Heart left ventricle (tissue), 16 donors: Measurements from ENCODE around the gene ABCD1. TPM values are rescaled to one million over a fixed set of nuclear protein-coding genes. Genes with fewer than 3 reads are reported as not detected.
"Not testable (repeated sequence)": the region's sequence is repeated elsewhere in the genome, so short reads cannot be mapped to it uniquely, and the experiment has no call there.

Experiments used
- ATAC-seq, 4 donors: fragments of 200-7000 bp; cut with Tn5 transposase; one replicate each; pipeline ENCODE4 v1.9.1; 2020 to 2022; ENCODE audit warnings: moderate library complexity in 4 of 4, mild to moderate bottlenecking in 3 of 4, moderate number of reproducible peaks in 1 of 4
- DNase-seq, 5 donors: peaks; one replicate each; pipeline ENCODE4 v3.0.0-alpha.2; 2020
- H3K27ac ChIP-seq, 12 donors: fragments of 200-600 bp; sonication (generic) in 4 of 12; one replicate each; pipeline versions ENCODE4 v1.5.0 to v1.8.0; 2016 to 2022; ENCODE audit warnings: mild to moderate bottlenecking in 2 of 12
- H3K27me3 ChIP-seq, 9 donors: fragments of 200-600 bp; sonication (generic) in 2 of 9; one replicate each; pipeline versions ENCODE4 v1.5.1 to v1.8.0; 2016 to 2022; ENCODE audit warnings: mild to moderate bottlenecking in 3 of 9
- H3K36me3 ChIP-seq, 9 donors: fragments of 200-600 bp; sonication (generic) in 2 of 9; one replicate each; pipeline versions ENCODE4 v1.5.0 to v1.8.0; 2018 to 2022; ENCODE audit warnings: mild to moderate bottlenecking in 2 of 9
- H3K4me1 ChIP-seq, 12 donors: fragments of 200-600 bp; sonication (generic) in 4 of 12; one replicate each; pipeline versions ENCODE4 v1.5.0 to v1.8.0; 2016 to 2022; ENCODE audit warnings: mild to moderate bottlenecking in 3 of 12
- H3K4me3 ChIP-seq, 12 donors: fragments of 200-600 bp; sonication (generic) in 4 of 12; one replicate each; pipeline versions ENCODE4 v1.5.0 to v1.8.0; 2017 to 2022; ENCODE audit warnings: mild to moderate bottlenecking in 9 of 12, moderate library complexity in 4 of 12
- H3K9me3 ChIP-seq, 12 donors: fragments of 200-600 bp; sonication (generic) in 4 of 12; one replicate each; pipeline versions ENCODE4 v1.5.0 to v1.8.0; 2016 to 2022; ENCODE audit warnings: mild to moderate bottlenecking in 1 of 12
- POLR2A ChIP-seq, 2 donors: fragments of 450-650 bp; IDR thresholded peaks; one replicate each; pipeline ENCODE4 v1.6.1; 2017; ENCODE audit warnings: antibody characterized with exemption in 2 of 2, mild to moderate bottlenecking in 2 of 2, moderate library complexity in 2 of 2
- WGBS, 4 donors: extraction: QIAGEN DNeasy Blood & Tissue Kit in 2 of 4; methylation state at CpG; one replicate each; pipeline versions ENCODE4 v1.1.5 to v1.1.7; 2013 to 2018; 5-methylcytosine and 5-hydroxymethylcytosine counted together
- intact Hi-C, 10 donors: fragments of 100-400 bp; cut with DNase I; formaldehyde crosslinking; loops; one replicate each; pipeline versions ENCODE4 v1.11.1 to v1.14.2; 2022
- polyA plus RNA-seq, 2 donors: library from polyadenylated mRNA; stranded (reverse); fragments of 200-250 nt; gene quantifications; one replicate each; pipeline ENCODE4 v1.2.3, GENCODE V29; 2013
- total RNA-seq, 9 donors: library from RNA; depleted of rRNA in 2 of 9; stranded (reverse); fragments of >200 nt in 2 of 9; fragmentation: NEBNext Ultra II Directional in 3 of 9; extraction: Animal tissue kit (Norgen Biotek cat#: 25700) in 3 of 9; gene quantifications; one replicate each; pipeline versions ENCODE4 v1.1.0 to v1.2.4, GENCODE V29; 2016 to 2023
- TF ChIP-seq, protein P1 (sequence below), 12 donors: fragments of 200-600 bp; sonication (generic) in 4 of 12; IDR thresholded peaks; one replicate each; pipeline versions ENCODE4 v1.5.0 to v1.8.0; 2018 to 2022; ENCODE audit warnings: antibody characterized with exemption in 12 of 12, mild to moderate bottlenecking in 5 of 12
- donor health status: ischemic (EF 13 %, LVEDD 7.1; RV severe dilation, severe dysfunction).
- donor health status: healthy with polysubstance abuse.
- donor health status: DM: no; HTN: yes; CAD: no.
- donor health status: DM: no; HTN: no; CAD: no.
- donor health status: ischemic (EF 25% LVEDD 6.9; RV normal size, moderate dysfunction).
- donor health status: ischemic (EF 25% LVEDD 5.7; RV mildly dilated, moderate dysfunction).
- donor health status: healthy.
- donor health status: DM: yes; HTN: yes; CAD: no.
- donor health status: ischemic (EF 35%, LVEDD 5.7; RV mildly dilated, moderate dysfunction).
- donor health status: nonischemic (EF 11% LVEDD 7.7; RV severe dilation, severe dysfunction).
- donor health status: DM: yes; HTN: yes; CAD: no.
- donor health status: PGD.
- donor health status: ischemic (EF 29% LVEDD 5.4; RV normal size, mild dysfunction).
- donor health status: nonischemic (EF 23%, LVEDD 6.1; RV moderate dilation, normal function).

The ABCD1 gene
- total and polyA plus RNA-seq, 11 donors, result 12.9 to 25.6 (median 15.6) TPM

DNA sequence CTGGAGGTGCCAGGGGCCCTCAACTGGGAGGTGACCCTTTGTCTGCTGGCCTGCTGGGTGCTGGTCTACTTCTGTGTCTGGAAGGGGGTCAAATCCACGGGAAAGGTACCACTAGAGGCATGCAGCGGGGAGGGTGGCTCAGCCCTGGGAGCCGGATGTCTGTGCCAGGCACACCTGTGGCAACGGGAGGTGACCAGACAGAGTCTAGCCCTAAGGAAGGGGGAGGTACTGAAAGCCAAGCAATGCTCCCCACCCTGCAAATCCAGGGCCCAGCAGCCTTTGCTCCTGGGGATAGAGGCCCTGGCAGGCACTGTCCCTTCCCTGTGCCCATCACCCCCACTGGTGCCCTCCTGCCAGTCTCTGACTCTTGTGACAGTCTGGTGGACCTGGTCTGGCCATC is 32.7 kb upstream of the ABCD1 start:
- no peak for ATAC-seq
- peak overlapping the region in 1 of 12 donors; percentile 92 for H3K27ac ChIP-seq
- peaks cover 0 to 15% (median 0%) of the 10 kb centered on the region in 12 donors for H3K4me1 ChIP-seq
- DNase-seq, result peak in 1 of 5 donors; percentile 23
- peaks cover 0 to 5% (median 0%) of the 10 kb centered on the region in 9 donors for H3K36me3 ChIP-seq
- WGBS, 4 donors, result 0 to 74% (median 55%) methylated on average over 1 to 4 of the region's 4 CpGs
- no peak overlapping the region for H3K4me3 ChIP-seq
- intact Hi-C loops, result no loop called here
- no peaks in the 10 kb centered on the region for H3K9me3 ChIP-seq
- TF ChIP-seq, protein P1, sequence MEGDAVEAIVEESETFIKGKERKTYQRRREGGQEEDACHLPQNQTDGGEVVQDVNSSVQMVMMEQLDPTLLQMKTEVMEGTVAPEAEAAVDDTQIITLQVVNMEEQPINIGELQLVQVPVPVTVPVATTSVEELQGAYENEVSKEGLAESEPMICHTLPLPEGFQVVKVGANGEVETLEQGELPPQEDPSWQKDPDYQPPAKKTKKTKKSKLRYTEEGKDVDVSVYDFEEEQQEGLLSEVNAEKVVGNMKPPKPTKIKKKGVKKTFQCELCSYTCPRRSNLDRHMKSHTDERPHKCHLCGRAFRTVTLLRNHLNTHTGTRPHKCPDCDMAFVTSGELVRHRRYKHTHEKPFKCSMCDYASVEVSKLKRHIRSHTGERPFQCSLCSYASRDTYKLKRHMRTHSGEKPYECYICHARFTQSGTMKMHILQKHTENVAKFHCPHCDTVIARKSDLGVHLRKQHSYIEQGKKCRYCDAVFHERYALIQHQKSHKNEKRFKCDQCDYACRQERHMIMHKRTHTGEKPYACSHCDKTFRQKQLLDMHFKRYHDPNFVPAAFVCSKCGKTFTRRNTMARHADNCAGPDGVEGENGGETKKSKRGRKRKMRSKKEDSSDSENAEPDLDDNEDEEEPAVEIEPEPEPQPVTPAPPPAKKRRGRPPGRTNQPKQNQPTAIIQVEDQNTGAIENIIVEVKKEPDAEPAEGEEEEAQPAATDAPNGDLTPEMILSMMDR (IDR thresholded peaks at IDR 0.05), result no peak
- TF ChIP-seq POLR2A (IDR thresholded peaks at IDR 0.05), result no peak
- no peaks in the 10 kb centered on the region for H3K27me3 ChIP-seq

DNA sequence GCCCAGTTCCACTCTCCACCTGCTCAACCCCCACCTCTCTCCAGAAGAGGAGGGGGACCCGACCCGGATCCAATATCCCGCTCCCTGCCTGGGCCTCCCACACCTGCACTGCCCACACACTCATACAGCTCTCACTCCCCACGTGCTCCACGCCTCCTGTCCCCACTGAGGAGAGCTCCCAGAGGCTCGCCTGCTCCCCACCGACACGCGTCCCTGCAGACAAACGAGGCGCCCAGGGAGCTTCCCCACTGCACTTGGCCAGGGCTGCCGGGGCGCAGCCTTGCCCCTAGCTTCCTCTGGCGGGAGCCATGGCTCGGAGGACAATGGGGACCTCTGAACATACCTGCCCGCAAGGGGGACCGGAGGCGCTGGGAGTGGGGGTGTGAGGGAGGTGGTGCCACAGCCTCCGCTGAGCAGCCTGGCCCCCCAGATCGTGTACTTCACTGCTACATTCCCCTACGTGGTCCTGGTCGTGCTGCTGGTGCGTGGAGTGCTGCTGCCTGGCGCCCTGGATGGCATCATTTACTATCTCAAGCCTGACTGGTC is 32.0 kb upstream of the ABCD1 start:
- WGBS, 4 donors, result 48 to 67% (median 56%) methylated on average over 17 to 24 of the region's 24 CpGs
- H3K36me3 ChIP-seq, result peaks cover 0 to 5% (median 0%) of the 10 kb centered on the region in 9 donors
- DNase-seq (peak in 1 of 5 donors; percentile 20), ATAC-seq (no peak)
- no peaks in the 10 kb centered on the region for H3K9me3 ChIP-seq
- peaks cover 0 to 11% (median 0%) of the 10 kb centered on the region in 12 donors for H3K4me1 ChIP-seq
- H3K27ac ChIP-seq, result peak overlapping the region in 1 of 12 donors; percentile 92
- intact Hi-C loops, result no loop called here
- no peak overlapping the region for H3K4me3 ChIP-seq
- H3K27me3 ChIP-seq, result no peaks in the 10 kb centered on the region
- TF ChIP-seq POLR2A (IDR thresholded peaks at IDR 0.05), result no peak
- TF ChIP-seq, protein P1 (IDR thresholded peaks at IDR 0.05), result no peak

DNA sequence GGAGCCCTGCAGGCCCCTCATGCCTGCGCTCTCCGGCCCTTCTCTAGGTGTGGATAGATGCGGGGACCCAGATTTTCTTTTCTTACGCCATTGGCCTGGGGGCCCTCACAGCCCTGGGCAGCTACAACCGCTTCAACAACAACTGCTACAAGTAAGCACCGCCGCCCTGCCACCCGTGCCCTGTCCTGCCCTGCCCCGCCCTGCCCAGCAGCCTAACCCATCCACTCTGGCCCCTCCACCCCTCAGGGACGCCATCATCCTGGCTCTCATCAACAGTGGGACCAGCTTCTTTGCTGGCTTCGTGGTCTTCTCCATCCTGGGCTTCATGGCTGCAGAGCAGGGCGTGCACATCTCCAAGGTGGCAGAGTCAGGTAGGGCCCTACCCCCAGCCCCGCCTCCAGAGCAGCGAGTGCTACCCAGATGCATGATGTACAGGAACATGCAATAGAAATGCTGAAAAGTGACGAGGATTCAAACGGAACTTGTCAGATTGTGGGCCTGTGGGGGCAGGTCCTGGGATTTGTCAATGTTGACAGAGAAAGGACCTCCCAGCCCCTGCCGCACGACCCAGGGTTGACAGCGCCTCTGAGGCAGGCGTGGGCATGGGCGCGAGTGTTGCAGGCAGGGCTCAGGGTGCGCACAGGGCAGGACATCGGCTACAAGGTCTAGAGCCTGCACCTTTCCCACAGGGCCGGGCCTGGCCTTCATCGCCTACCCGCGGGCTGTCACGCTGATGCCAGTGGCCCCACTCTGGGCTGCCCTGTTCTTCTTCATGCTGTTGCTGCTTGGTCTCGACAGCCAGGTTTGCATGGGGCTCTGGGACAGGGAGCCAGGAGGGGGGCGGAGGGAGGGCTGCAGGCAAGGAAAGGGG is 31.2 kb upstream of the ABCD1 start:
- no peak overlapping the region for H3K4me3 ChIP-seq
- H3K27me3 ChIP-seq, result no peaks in the 10 kb centered on the region
- 64 to 76% (median 73%) methylated on average over 21 to 31 of the region's 31 CpGs for WGBS, 4 donors
- H3K27ac ChIP-seq, result peak overlapping the region in 1 of 12 donors; percentile 92
- H3K4me1 ChIP-seq, result peaks cover 0 to 11% (median 0%) of the 10 kb centered on the region in 12 donors
- TF ChIP-seq, protein P1 (IDR thresholded peaks at IDR 0.05), result no peak
- no peak for ATAC-seq
- intact Hi-C loops, result no loop called here
- peaks cover 0 to 8% (median 0%) of the 10 kb centered on the region in 9 donors for H3K36me3 ChIP-seq
- peak in 2 of 5 donors; percentile 21 to 56 for DNase-seq
- H3K9me3 ChIP-seq, result no peaks in the 10 kb centered on the region

DNA sequence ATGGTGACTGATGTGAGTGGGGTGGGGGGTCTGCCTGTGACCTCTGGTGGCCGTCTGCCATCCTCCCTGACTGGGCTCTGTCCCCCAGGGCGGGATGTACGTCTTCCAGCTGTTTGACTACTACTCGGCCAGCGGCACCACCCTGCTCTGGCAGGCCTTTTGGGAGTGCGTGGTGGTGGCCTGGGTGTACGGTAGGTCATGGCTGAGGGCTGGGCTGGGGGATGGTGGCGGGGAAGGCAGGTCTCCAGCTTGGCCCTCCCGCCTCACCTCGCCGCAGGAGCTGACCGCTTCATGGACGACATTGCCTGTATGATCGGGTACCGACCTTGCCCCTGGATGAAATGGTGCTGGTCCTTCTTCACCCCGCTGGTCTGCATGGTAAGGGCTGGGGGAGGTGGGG is 30.4 kb upstream of the ABCD1 start:
- H3K36me3 ChIP-seq, ATAC-seq, intact Hi-C loops, H3K4me3 ChIP-seq, H3K9me3 ChIP-seq, H3K27me3 ChIP-seq: not testable (repeated sequence)
- peak in 1 of 5 donors; percentile 29 for DNase-seq
- H3K27ac ChIP-seq, result peak overlapping the region in 2 of 12 donors; percentile 41 to 92
- H3K4me1 ChIP-seq, result peaks cover 0 to 13% (median 0%) of the 10 kb centered on the region in 12 donors
- 74 to 85% (median 79%) methylated on average over 7 to 16 of the region's 16 CpGs for WGBS, 4 donors
